ENCODE results near the gene SLC25A33.
"Not testable (repeated sequence)": the region's sequence is repeated elsewhere in the genome, so short reads cannot be mapped to it uniquely, and the experiment has no call there.

Gene SLC25A33

DNA sequence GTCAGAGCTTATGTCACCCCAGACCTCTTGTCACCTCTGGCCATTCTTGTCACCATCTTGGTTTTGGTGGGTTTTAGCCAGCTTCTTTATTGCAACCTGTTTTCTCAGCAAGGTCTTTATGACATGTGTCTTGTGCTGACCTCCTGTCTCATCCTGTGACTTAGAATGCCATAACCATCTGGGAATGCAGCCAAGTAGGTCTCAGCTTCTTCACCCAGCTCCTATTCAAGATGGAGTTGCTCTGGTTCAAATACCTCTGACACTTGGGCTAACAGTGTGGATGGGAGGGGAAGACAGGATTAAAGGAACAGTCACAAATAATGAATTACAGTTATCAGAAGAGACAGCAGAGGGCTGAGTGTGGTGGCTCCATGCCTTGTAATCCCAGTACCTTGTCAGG is 81.8 kb downstream of the SLC25A33 start:
- DNase-seq (ENCODE audit: low read depth) = no peak

DNA sequence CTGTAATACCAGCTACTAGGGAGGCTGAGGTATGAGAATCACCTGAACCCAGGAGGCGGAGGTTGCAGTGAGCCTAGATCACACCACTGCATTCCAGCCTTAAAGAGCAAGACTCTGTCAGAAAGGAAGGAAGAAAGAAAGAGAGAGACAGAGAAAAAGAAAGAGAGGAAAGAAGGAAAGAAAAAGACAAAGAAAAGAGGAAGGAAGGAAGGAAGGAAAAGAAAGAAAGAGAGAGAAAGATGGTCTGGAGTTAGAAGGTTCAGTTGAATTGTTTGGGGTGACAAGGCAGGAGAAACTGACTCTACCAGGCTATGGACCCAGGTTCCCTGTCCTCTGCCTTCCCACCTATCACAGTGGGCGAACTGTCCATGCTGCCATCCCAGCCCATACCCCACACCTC is 84.8 kb downstream of the SLC25A33 start:
- DNase-seq (ENCODE audit: low read depth) = no peak

DNA sequence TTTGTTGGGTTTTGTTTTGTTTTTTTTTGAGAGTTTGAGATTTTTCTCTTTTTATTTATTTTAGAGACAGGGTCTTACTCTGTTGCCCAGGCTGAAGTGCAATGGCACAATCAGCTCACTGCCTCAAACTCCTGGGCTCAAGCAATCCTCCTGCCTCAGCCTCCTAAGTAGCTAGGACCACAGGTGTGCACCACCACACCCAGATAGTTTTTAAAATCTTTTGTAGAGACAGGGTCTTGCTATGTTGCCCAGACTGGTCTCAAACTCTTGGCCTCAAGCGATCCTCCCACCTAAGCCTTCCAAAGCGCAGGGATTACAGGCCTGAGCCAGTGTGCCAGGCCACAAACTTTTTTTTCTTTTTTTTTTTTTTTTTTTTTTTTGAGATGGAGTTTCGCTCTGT is 85.8 kb downstream of the SLC25A33 start:
- DNase-seq (ENCODE audit: low read depth) = not testable (repeated sequence)

- DNase-seq (ENCODE audit: low read depth) = no peak
Observed at GRCh38 chr1:9626201-9626608, 86.9 kb downstream of the SLC25A33 start.

DNA sequence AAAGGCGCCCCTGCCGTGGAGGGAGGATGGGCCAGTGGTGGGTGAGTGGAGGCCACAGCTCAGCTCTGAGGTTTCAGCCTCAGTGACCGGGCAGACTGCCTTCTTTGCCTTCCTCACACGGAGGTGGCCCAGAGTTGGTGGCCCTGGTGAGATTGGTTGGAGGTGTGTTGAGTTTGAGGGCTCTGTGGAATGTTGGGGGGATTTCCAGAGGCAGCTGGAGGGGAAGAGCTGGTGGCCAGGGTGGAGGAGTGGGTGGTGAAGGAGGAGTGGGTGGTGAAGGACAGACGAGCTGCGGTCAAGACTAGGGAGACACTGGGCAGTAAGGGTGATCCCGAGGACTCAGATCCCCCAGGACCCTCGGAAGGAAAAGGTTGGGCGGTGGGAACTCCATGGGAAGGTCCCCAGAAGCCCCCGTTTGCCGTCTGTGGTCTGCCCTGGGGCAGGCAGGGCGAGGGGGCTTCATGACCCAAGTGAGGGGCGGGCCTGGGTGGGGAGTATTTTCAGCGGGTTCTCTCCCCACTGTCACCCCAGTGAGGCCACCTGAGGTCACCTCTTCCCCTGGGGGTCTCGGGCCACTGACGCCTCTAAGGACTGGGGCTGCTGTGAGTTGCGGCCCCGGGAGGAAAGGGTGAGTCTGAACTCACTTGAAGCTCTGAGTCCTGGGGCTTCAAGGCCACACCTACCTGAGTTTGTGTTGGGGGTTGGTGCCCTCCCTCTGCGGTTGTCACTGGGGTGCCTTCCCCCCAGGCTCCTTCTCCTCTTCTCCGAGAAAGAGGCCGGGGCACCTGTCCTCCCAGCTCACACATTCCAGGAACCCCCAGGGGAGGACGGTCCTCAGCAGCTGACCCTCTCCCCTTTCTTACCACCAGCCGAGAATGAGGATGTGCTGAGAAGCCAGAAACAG is 89.5 kb downstream of the SLC25A33 start:
- DNase-seq (ENCODE audit: low read depth) = no peak

DNA sequence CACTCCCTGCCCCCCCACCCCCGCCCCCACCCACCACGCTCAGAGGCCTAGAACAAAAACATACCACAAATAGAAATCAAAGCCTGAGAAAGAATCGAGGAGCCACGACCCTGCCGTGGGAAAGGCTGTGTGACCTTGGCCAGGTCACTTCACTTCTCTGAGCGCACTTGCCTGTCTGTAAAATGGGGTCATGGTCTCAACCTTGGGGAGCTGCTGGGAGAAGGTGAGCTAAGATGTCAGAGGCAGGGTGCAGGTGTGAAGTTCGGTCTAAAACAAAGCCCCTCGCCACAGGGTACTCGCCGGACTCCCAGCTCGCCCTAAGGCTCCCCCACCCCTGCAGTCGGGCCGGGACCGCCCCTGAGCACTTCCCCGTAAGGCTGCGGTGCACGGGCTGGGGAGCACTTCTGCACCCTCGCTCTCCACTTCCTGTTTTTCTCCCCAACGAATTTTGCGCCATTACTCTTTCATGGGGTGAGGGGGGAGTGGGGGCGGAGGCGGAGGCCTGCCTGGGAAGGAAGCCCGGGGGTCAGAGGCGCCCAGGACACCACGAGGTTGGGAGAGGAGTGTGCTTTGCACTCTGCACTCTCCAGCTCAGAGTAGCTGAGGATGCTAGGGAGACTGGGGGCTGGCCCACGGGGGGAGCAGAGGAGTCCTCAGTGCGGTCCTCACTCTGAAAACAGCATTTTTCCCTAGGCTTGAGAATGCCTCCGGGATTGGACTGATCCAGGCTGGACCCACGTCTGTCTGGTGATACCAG is 90.4 kb downstream of the SLC25A33 start:
- no peak for DNase-seq (ENCODE audit: low read depth)

- DNase-seq (ENCODE audit: low read depth) = no peak
Observed at GRCh38 chr1:9630331-9631111, 91.3 kb downstream of the SLC25A33 start.

DNA sequence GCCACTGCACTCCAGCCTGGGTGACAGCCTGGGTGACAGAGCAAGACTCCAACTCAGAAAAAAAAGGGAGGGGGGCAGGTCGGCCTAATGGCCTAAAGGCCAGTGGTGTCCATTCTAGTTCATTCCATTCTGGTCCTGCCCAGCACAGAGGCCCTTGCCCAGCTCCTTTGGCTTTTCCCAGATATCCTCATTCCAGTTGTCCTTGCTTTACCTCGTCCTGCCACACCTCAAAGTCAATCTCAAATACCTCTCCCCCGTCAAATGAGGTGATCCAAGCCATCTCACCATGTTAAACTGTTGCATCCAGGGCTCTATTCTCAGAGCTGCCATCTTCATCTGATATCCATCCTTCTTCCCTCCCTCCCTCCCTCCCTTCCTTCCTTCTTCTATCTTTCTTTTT is 92.3 kb downstream of the SLC25A33 start:
- DNase-seq (ENCODE audit: low read depth) = no peak

GRCh38 chr1:9633493-9633892 is 94.2 kb downstream of the SLC25A33 start:
- no peak for DNase-seq (ENCODE audit: low read depth)

DNA sequence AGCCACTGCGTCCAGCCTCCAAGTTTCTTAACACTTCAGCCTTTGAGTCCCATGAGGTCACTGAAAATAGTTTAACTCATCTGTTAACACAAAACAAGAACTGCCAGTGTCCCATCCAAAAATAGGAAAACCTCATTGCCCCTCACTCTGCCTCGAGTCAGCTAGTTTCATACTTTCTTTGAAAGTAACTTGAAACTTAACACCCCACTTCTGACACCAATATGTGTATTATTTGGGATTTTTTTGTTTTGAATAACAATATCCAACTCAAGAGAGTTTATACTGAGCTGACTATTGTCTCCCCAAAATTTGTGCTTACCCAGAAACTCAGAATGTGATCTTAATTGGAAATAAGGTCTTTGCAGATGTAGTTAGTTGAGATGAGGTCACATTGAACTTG is 95.3 kb downstream of the SLC25A33 start:
- DNase-seq (ENCODE audit: low read depth) = no peak
